Neural progenitor cell (in vitro differentiated cells): ENCODE data around the gene MED13L. TPM values are rescaled to one million over a fixed set of nuclear protein-coding genes. Genes with fewer than 3 reads are reported as not detected.

Experiments
- DNase-seq: peaks from one replicate; pipeline ENCODE4 v3.0.0-alpha.2; 2016; ENCODE audit warnings: low spot score
- H2AFZ ChIP-seq: fragments of 200-600 bp; sonication (generic); replicated peaks from 2 replicates; pipeline ENCODE4 v1.6.1; 2016; ENCODE audit warnings: antibody characterized with exemption
- H3F3A ChIP-seq: fragments of 200-600 bp; sonication (generic); 2 replicates; pipeline ENCODE4 v1.6.1; 2016; ENCODE audit warnings: antibody characterized with exemption, low read depth
- H3K27ac ChIP-seq: fragments of 200-600 bp; sonication (generic); 2 replicates; pipeline ENCODE4 v1.5.1; 2016; ENCODE audit warnings: mild to moderate bottlenecking
- H3K27me3 ChIP-seq: fragments of 200-600 bp; sonication (generic); 2 replicates; pipeline ENCODE4 v1.6.1; 2016; ENCODE audit warnings: mild to moderate bottlenecking, moderate library complexity
- H3K36me3 ChIP-seq: fragments of 200-600 bp; sonication (generic); 2 replicates; pipeline ENCODE4 v1.5.1; 2016
- H3K4me1 ChIP-seq: fragments of 200-600 bp; sonication (generic); 2 replicates; pipeline ENCODE4 v1.6.1; 2016; ENCODE audit warnings: mixed run types
- H3K4me2 ChIP-seq: fragments of 200-600 bp; sonication (generic); 2 replicates; pipeline ENCODE4 v1.6.1; 2016
- H3K4me3 ChIP-seq: fragments of 200-600 bp; sonication (generic); 2 replicates; pipeline ENCODE4 v1.5.1; 2016
- H3K79me2 ChIP-seq: fragments of 200-600 bp; sonication (generic); 2 replicates; pipeline ENCODE4 v1.6.1; 2016; ENCODE audit warnings: low read depth
- H3K9ac ChIP-seq: fragments of 200-600 bp; sonication (generic); 2 replicates; pipeline ENCODE4 v1.6.1; 2016
- H3K9me3 ChIP-seq: fragments of 200-600 bp; sonication (generic); 2 replicates; pipeline ENCODE4 v1.5.1; 2016; ENCODE audit warnings: low read depth
- H4K20me1 ChIP-seq: fragments of 200-600 bp; sonication (generic); 2 replicates; pipeline ENCODE4 v1.6.1; 2016; ENCODE audit warnings: low read depth
- H3K27ac Mint-ChIP-seq: 3 replicates; pipeline ENCODE4 v1.8.0; 2021; ENCODE audit warnings: mixed read lengths
- H3K27me3 Mint-ChIP-seq: 2 replicates; pipeline ENCODE4 v1.8.0; 2022; ENCODE audit warnings: low read depth, mild to moderate bottlenecking, inconsistent platforms, moderate library complexity, mixed read lengths; ENCODE audit not compliant: insufficient read depth
- H3K36me3 Mint-ChIP-seq: 3 replicates; pipeline ENCODE4 v1.8.0; 2021; ENCODE audit warnings: mixed read lengths
- H3K4me1 Mint-ChIP-seq: 3 replicates; pipeline ENCODE4 v1.8.0; 2021; ENCODE audit warnings: mixed read lengths
- H3K4me3 Mint-ChIP-seq: 3 replicates; pipeline ENCODE4 v1.8.0; 2021; ENCODE audit warnings: mild to moderate bottlenecking, moderate library complexity, mixed read lengths
- H3K9me3 Mint-ChIP-seq: 3 replicates; pipeline ENCODE4 v1.8.0; 2020; ENCODE audit warnings: mixed read lengths
- EZH2 ChIP-seq: fragments of 200-600 bp; sonication (generic); IDR thresholded peaks from 2 replicates; pipeline ENCODE4 v1.6.1; 2017; ENCODE audit warnings: antibody characterized with exemption, mild to moderate bottlenecking, moderate library complexity
- EZH2phosphoT487 ChIP-seq: fragments of 200-600 bp; sonication (generic); IDR thresholded peaks from 2 replicates; pipeline ENCODE4 v1.6.1; 2017; ENCODE audit warnings: antibody characterized with exemption
- total RNA-seq: library from RNA; depleted of rRNA; stranded (reverse); fragments of >200 nt; gene quantifications from 2 replicates; pipeline ENCODE4 v1.2.3, GENCODE V29; 2015; ENCODE audit warnings: low replicate concordance
- TF ChIP-seq, protein P1 (sequence below): fragments of 200-600 bp; sonication (generic); IDR thresholded peaks from 2 replicates; pipeline ENCODE4 v1.5.1; 2017; ENCODE audit warnings: antibody characterized with exemption, mild to moderate bottlenecking

MED13L gene
- total RNA-seq, 1 donor from 2014 or later = 149 TPM

DNA sequence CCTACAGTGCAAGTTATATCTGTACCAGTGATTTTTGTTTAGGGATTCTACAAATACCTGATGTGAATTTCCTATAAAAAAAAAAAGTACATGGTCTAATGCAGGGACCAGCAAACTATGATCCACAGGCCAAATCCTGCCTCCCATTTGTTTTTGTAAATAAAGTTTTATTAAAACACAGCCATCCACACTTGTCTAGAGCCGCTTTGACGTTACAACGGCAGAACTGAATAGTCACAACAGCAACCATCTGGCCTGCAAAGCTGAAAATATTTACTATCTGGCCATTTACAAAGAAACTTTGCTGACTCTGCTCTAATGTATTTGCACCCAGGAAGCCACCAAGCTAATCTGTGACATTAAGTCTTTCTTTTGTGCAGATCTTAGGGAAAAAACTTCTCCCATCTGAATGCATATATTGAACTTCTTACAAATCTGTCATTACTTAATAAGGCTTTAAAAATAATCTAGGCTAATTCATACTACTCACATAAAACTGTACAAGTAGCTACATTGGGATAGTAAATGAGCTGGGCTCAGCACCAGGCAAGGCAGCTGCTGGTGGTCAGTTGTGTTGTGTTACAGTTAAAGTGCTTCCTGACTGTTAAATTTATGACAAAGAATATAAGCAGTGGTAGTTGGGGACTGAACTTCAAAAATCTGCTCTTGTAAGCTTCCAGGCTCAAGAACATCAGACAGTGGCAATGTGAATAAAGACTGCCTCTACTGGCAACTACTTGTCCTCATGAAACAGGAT, 303.3 kb downstream of the MED13L start:
- Histone ChIP-seq H4K20me1 (peaks cover 14% of the 10 kb centered on the region), H2AFZ (no peak overlapping the region), H3K27me3 (no peaks in the 10 kb centered on the region), H3K4me2 (no peak overlapping the region), H3K27ac (no peak overlapping the region), H3K9me3 (no peaks in the 10 kb centered on the region), H3K9ac (no peak overlapping the region), H3K79me2 (no peaks in the 10 kb centered on the region), H3F3A (no peaks in the 10 kb centered on the region), H3K36me3 (peaks cover 8% of the 10 kb centered on the region), H3K4me3 (no peak overlapping the region), H3K4me1 (peaks cover 11% of the 10 kb centered on the region)
- no peaks in the 10 kb centered on the region for H3K27me3 Mint-ChIP-seq
- TF ChIP-seq, protein P1, sequence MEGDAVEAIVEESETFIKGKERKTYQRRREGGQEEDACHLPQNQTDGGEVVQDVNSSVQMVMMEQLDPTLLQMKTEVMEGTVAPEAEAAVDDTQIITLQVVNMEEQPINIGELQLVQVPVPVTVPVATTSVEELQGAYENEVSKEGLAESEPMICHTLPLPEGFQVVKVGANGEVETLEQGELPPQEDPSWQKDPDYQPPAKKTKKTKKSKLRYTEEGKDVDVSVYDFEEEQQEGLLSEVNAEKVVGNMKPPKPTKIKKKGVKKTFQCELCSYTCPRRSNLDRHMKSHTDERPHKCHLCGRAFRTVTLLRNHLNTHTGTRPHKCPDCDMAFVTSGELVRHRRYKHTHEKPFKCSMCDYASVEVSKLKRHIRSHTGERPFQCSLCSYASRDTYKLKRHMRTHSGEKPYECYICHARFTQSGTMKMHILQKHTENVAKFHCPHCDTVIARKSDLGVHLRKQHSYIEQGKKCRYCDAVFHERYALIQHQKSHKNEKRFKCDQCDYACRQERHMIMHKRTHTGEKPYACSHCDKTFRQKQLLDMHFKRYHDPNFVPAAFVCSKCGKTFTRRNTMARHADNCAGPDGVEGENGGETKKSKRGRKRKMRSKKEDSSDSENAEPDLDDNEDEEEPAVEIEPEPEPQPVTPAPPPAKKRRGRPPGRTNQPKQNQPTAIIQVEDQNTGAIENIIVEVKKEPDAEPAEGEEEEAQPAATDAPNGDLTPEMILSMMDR = no peak
- no peak for TF ChIP-seq EZH2phosphoT487
- DNase-seq = no peak
- no peaks in the 10 kb centered on the region for H3K9me3 Mint-ChIP-seq
- no peak overlapping the region for H3K4me3 Mint-ChIP-seq
- H3K36me3 Mint-ChIP-seq = peaks cover 26% of the 10 kb centered on the region
- no peak overlapping the region for H3K27ac Mint-ChIP-seq
- H3K4me1 Mint-ChIP-seq = peaks cover 16% of the 10 kb centered on the region

DNA sequence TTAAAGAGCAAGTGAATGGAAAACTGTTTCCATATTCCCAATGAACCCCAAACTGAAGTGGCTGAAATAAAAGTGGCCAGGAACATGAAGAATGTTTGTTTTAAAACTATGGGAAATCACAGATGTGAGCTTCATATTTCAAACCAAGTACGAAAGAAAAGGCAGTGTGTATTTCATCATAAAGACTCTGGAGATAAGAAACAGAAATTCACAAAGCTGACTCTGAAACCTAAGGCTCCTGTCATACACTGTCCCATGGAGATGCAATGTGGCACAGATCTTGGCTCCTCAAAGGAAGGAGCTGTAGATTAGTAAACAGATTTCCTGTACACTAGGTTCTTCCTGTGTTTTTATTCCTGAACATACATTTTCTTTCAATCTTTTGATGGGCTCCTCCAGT, 304.4 kb downstream of the MED13L start:
- no peaks in the 10 kb centered on the region for H3K9me3 Mint-ChIP-seq
- no peak overlapping the region for H3K27ac ChIP-seq
- peaks cover 14% of the 10 kb centered on the region for H4K20me1 ChIP-seq
- no peak overlapping the region for H3K9ac ChIP-seq
- H3K4me3 ChIP-seq = no peak overlapping the region
- peak overlapping the region; percentile 19 for H3K4me2 ChIP-seq
- H3F3A ChIP-seq = no peaks in the 10 kb centered on the region
- no peak overlapping the region for H3K4me3 Mint-ChIP-seq
- no peak overlapping the region for H2AFZ ChIP-seq
- H3K27me3 ChIP-seq = no peaks in the 10 kb centered on the region
- H3K4me1 Mint-ChIP-seq = peaks cover 16% of the 10 kb centered on the region
- H3K36me3 Mint-ChIP-seq = peaks cover 28% of the 10 kb centered on the region
- no peak for DNase-seq
- TF ChIP-seq, protein P1 = no peak
- TF ChIP-seq EZH2 (no peak), EZH2phosphoT487 (no peak)
- H3K79me2 ChIP-seq = no peaks in the 10 kb centered on the region
- H3K4me1 ChIP-seq = peaks cover 11% of the 10 kb centered on the region
- no peak overlapping the region for H3K27ac Mint-ChIP-seq
- no peaks in the 10 kb centered on the region for H3K27me3 Mint-ChIP-seq
- no peaks in the 10 kb centered on the region for H3K9me3 ChIP-seq
- peaks cover 4% of the 10 kb centered on the region for H3K36me3 ChIP-seq

DNA sequence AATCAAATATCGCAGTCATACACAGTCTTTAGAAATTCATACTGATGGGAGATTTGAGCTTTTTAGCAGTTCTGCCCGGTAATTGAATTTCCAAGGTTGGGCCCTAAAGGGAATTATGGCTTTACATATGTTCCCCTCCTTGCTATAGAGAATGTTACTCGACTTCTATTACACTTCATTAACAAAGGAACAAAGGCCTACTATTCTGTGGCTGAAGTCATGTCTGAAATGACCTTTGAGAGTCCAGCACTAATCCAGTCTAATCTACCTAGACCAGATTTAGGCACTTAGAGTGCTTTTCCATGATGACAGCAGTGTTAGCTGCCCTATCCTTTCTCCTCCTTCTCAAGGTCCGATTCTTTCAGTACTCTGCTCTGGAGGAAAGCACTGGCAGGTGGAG, 305.3 kb downstream of the MED13L start:
- Mint-ChIP-seq H3K4me1 (peaks cover 16% of the 10 kb centered on the region), H3K36me3 (peaks cover 28% of the 10 kb centered on the region), H3K4me3 (no peak overlapping the region), H3K27ac (peak overlapping the region; percentile 24), H3K9me3 (no peaks in the 10 kb centered on the region), H3K27me3 (no peaks in the 10 kb centered on the region)
- H3K4me2 ChIP-seq = peak overlapping the region; percentile 19
- no peak overlapping the region for H2AFZ ChIP-seq
- peaks cover 11% of the 10 kb centered on the region for H3K4me1 ChIP-seq
- no peak overlapping the region for H3K4me3 ChIP-seq
- no peaks in the 10 kb centered on the region for H3K27me3 ChIP-seq
- H3K9me3 ChIP-seq = no peaks in the 10 kb centered on the region
- no peaks in the 10 kb centered on the region for H3K79me2 ChIP-seq
- H4K20me1 ChIP-seq = peaks cover 14% of the 10 kb centered on the region
- no peaks in the 10 kb centered on the region for H3F3A ChIP-seq
- TF ChIP-seq, protein P1 = no peak
- TF ChIP-seq EZH2phosphoT487 (no peak), EZH2 (no peak)
- H3K27ac ChIP-seq = no peak overlapping the region
- peaks cover 4% of the 10 kb centered on the region for H3K36me3 ChIP-seq
- peak; percentile 31 for DNase-seq
- H3K9ac ChIP-seq = no peak overlapping the region
